ENCODE data around the gene CRACDL. TPM values are rescaled to one million over a fixed set of nuclear protein-coding genes. Genes with fewer than 3 reads are reported as not detected.

Gene CRACDL
- total RNA-seq, 1 experiment from 2014 or later, result not detected

DNA sequence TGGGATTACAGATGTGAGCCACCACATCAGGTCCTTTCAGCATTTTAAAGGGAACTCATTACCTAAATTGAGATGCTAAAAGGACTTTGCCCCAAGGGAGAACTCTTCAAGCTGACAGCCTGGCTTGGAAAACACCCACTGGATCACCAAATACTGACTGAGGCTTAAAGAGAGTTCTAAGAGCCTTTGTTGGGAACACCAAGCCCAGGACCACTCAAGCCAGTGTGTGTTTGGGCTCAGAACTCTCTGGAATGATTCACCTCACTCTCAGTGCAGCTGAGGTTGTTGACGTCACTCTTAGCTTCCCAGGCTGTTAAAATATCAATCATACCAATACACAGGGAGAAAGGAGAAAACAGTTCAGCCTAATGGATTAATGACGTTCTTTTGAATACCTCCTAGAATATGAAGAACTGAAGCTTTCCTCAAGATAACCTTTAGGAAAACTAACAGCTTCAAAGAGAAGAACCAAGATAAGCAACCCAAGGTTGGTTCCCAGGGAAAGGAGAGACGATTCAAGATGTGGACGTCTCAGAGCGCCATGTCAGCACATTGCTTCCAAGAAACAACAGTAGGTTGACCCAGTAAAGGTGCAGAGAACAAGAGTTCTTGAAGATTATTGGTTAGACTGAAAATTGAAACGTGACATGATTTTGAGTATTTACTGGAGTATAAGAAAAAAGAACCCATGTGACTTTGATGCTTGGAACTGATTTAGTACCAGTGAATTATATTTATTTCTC, 157.1 kb downstream of the CRACDL start:
- H3K27me3 ChIP-seq (ENCODE audit: low read length), result no peaks in the 10 kb centered on the region
- H3K9ac ChIP-seq (ENCODE audit: low read length), result no peak overlapping the region
- H3K79me2 ChIP-seq (ENCODE audit: low read length), result no peaks in the 10 kb centered on the region
- H3K9me2 ChIP-seq (replicated peaks; ENCODE audit: low read length), result no peaks in the 10 kb centered on the region
- no peak overlapping the region for H3K4me2 ChIP-seq (ENCODE audit: low read length)
- no peak overlapping the region for H3K4me3 ChIP-seq (ENCODE audit: low read length)
- H3F3A ChIP-seq (ENCODE audit: low read length, unreplicated experiment), result no peaks in the 10 kb centered on the region
- no peaks in the 10 kb centered on the region for H4K20me1 ChIP-seq (ENCODE audit: low read length)
- H3K36me3 ChIP-seq (ENCODE audit: low read depth, low read length), result no peaks in the 10 kb centered on the region
- peaks cover 3% of the 10 kb centered on the region; the same call in 1 of the 2 replicates for H3K4me1 ChIP-seq (ENCODE audit: insufficient read depth, low read length)
- ATAC-seq (no peak), DNase-seq (no peak)
- no peak overlapping the region for H2AFZ ChIP-seq (ENCODE audit: low read length)
- H3K27ac ChIP-seq (ENCODE audit: low read length), result no peak overlapping the region
- intact Hi-C loops (cut with micrococcal nuclease), result no loop called here
- no peaks in the 10 kb centered on the region for H3K9me3 ChIP-seq (ENCODE audit: low read length)
- CTCF ChIA-PET, result no interaction called here
- no peak for TF ChIP-seq EZH2phosphoT487 (IDR thresholded peaks at IDR 0.05; ENCODE audit: borderline replicate concordance, low read length)
- TF ChIP-seq, protein P1, sequence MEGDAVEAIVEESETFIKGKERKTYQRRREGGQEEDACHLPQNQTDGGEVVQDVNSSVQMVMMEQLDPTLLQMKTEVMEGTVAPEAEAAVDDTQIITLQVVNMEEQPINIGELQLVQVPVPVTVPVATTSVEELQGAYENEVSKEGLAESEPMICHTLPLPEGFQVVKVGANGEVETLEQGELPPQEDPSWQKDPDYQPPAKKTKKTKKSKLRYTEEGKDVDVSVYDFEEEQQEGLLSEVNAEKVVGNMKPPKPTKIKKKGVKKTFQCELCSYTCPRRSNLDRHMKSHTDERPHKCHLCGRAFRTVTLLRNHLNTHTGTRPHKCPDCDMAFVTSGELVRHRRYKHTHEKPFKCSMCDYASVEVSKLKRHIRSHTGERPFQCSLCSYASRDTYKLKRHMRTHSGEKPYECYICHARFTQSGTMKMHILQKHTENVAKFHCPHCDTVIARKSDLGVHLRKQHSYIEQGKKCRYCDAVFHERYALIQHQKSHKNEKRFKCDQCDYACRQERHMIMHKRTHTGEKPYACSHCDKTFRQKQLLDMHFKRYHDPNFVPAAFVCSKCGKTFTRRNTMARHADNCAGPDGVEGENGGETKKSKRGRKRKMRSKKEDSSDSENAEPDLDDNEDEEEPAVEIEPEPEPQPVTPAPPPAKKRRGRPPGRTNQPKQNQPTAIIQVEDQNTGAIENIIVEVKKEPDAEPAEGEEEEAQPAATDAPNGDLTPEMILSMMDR (conservative IDR thresholded peaks at IDR 0.05; ENCODE audit: low read depth, low read length), result no peak
- no peak for TF ChIP-seq EZH2 (IDR thresholded peaks at IDR 0.05; ENCODE audit: low read length, unreplicated experiment)
- POLR2A ChIA-PET (ENCODE audit: unreplicated experiment), result no interaction called here
- no TSS peak for BruUV-seq (replicated peaks)

DNA sequence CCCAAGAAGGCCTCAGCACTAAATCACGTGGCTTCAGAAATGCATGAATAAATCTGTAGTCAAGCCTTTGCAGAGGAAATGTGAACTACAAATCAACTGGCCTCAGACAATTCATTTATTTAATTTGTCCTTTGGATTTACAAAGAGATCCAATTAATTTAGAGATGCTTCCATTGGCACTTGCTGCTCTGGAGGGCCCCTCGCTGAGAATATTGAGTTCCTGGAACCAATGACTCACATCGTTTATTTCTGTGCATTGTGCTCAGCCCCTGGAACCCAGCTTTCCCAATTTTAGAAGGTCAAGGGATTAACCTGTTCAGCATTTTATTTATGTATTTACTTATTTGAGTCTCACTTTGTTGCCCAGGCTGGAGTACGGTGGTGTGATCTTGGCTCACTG, 157.9 kb downstream of the CRACDL start:
- peaks cover 3% of the 10 kb centered on the region; the same call in 1 of the 2 replicates for H3K4me1 ChIP-seq (ENCODE audit: insufficient read depth, low read length)
- no peak overlapping the region for H2AFZ ChIP-seq (ENCODE audit: low read length)
- H3K27me3 ChIP-seq (ENCODE audit: low read length), result no peaks in the 10 kb centered on the region
- ATAC-seq, result no peak
- H3K4me2 ChIP-seq (ENCODE audit: low read length), result no peak overlapping the region
- no peaks in the 10 kb centered on the region for H3K36me3 ChIP-seq (ENCODE audit: low read depth, low read length)
- BruUV-seq (replicated peaks), result no TSS peak
- CTCF ChIA-PET, result no interaction called here
- no peaks in the 10 kb centered on the region for H3F3A ChIP-seq (ENCODE audit: low read length, unreplicated experiment)
- intact Hi-C loops (cut with micrococcal nuclease), result no loop called here
- no peaks in the 10 kb centered on the region for H3K9me2 ChIP-seq (replicated peaks; ENCODE audit: low read length)
- H3K27ac ChIP-seq (ENCODE audit: low read length), result no peak overlapping the region
- POLR2A ChIA-PET (ENCODE audit: unreplicated experiment), result no interaction called here
- H4K20me1 ChIP-seq (ENCODE audit: low read length), result no peaks in the 10 kb centered on the region
- no peaks in the 10 kb centered on the region for H3K79me2 ChIP-seq (ENCODE audit: low read length)
- H3K4me3 ChIP-seq (ENCODE audit: low read length), result no peak overlapping the region
- no peaks in the 10 kb centered on the region for H3K9me3 ChIP-seq (ENCODE audit: low read length)
- H3K9ac ChIP-seq (ENCODE audit: low read length), result no peak overlapping the region
- TF ChIP-seq, protein P1 (conservative IDR thresholded peaks at IDR 0.05; ENCODE audit: low read depth, low read length), result no peak
- TF ChIP-seq EZH2 (IDR thresholded peaks at IDR 0.05; ENCODE audit: low read length, unreplicated experiment) (no peak), EZH2phosphoT487 (IDR thresholded peaks at IDR 0.05; ENCODE audit: borderline replicate concordance, low read length) (no peak)
- DNase-seq, result no peak

- H3K9ac ChIP-seq (ENCODE audit: low read length), result no peak overlapping the region
- H3K36me3 ChIP-seq (ENCODE audit: low read depth, low read length), result no peaks in the 10 kb centered on the region
- no peaks in the 10 kb centered on the region for H3K9me3 ChIP-seq (ENCODE audit: low read length)
- H2AFZ ChIP-seq (ENCODE audit: low read length), result no peak overlapping the region
- H3K9me2 ChIP-seq (replicated peaks; ENCODE audit: low read length), result no peaks in the 10 kb centered on the region
- peaks cover 3% of the 10 kb centered on the region; the same call in 1 of the 2 replicates for H3K4me1 ChIP-seq (ENCODE audit: insufficient read depth, low read length)
- H4K20me1 ChIP-seq (ENCODE audit: low read length), result no peaks in the 10 kb centered on the region
- intact Hi-C loops (cut with micrococcal nuclease), result no loop called here
- no peaks in the 10 kb centered on the region for H3K79me2 ChIP-seq (ENCODE audit: low read length)
- H3K27ac ChIP-seq (ENCODE audit: low read length), result no peak overlapping the region
- no peaks in the 10 kb centered on the region for H3F3A ChIP-seq (ENCODE audit: low read length, unreplicated experiment)
- TF ChIP-seq, protein P1 (conservative IDR thresholded peaks at IDR 0.05; ENCODE audit: low read depth, low read length), result no peak
- TF ChIP-seq EZH2phosphoT487 (IDR thresholded peaks at IDR 0.05; ENCODE audit: borderline replicate concordance, low read length), result no peak
- no peak for TF ChIP-seq EZH2 (IDR thresholded peaks at IDR 0.05; ENCODE audit: low read length, unreplicated experiment)
- H3K27me3 ChIP-seq (ENCODE audit: low read length), result no peaks in the 10 kb centered on the region
- H3K4me2 ChIP-seq (ENCODE audit: low read length), result no peak overlapping the region
- ChIA-PET CTCF (no interaction called here), POLR2A (ENCODE audit: unreplicated experiment) (no interaction called here)
- BruUV-seq (replicated peaks), result no TSS peak
- DNase-seq (no peak), ATAC-seq (no peak)
- H3K4me3 ChIP-seq (ENCODE audit: low read length), result no peak overlapping the region
These were observed 158.3 kb downstream of the CRACDL start for GRCh38 chr2:98777710-98778109.

Measured in PC-3 (cell line).